HepG2 (cell line): Measurements from ENCODE around the gene TPRX1. TPM values are rescaled to one million over a fixed set of nuclear protein-coding genes. Genes with fewer than 3 reads are reported as not detected.

ENCODE experiments used
- ATAC-seq: fragments of 200-7000 bp; cut with Tn5 transposase; 3 replicates; pipeline ENCODE4 v1.9.1; 2020; ENCODE audit warnings: mild to moderate bottlenecking, moderate library complexity
- BruUV-seq: library from RNA; stranded (reverse); fragments of 400-500 nt; replicated peaks from 2 replicates; lab custom pipeline; 2021; lab: Mats Ljungman, UMichigan
- CTCF ChIA-PET: fragments of 300-600 bp; formaldehyde crosslinking; extraction: SDS; loops from one replicate; lab custom pipeline; 2021; ENCODE audit warnings: low total read pairs, inconsistent platforms, low intra/inter-chr PET ratio; lab: Yijun Ruan, JAX
- POLR2A ChIA-PET: fragments of 350-600 bp; sonication (Branson Sonifier 250); formaldehyde crosslinking; loops from one replicate; lab custom pipeline; 2020; ENCODE audit warnings: antibody characterized with exemption, inconsistent platforms; lab: Yijun Ruan, JAX
- DNase-seq: peaks from one replicate; pipeline ENCODE4 v3.0.0-alpha.2; 2015; ENCODE audit warnings: low spot score
- FAIRE-seq: peaks from 3 replicates; lab custom pipeline; 2011; peaks lifted over from hg19 to GRCh38; lab: Jason Lieb, UNC
- H2AFZ ChIP-seq: one replicate; pipeline ENCODE4 v1.6.1; 2011; ENCODE audit warnings: low read length, inconsistent platforms
- H3K27ac ChIP-seq: fragments of 300-600 bp; 3 replicates; pipeline ENCODE4 v1.8.0; 2011; ENCODE audit warnings: mixed run types, mild to moderate bottlenecking, mixed read lengths, low read length, inconsistent platforms; ENCODE audit not compliant: insufficient read depth; ENCODE audit errors: extremely low read length
- H3K27me3 ChIP-seq, 2 experiments: fragments of 200-600 bp in 1 of 2; 2 replicates in 1 of 2; 3 replicates in 1 of 2; pipeline versions ENCODE4 v1.6.0 to v1.8.0; 2011; ENCODE audit warnings: low read length in 2 of 2, mild to moderate bottlenecking in 2 of 2, moderate library complexity in 2 of 2, inconsistent platforms in 1 of 2; ENCODE audit not compliant: insufficient read depth in 2 of 2, control insufficient read depth in 1 of 2
- H3K36me3 ChIP-seq, 2 experiments: fragments of 200-600 bp in 1 of 2; replicated peaks in 1 of 2; 2 replicates in 1 of 2; 3 replicates in 1 of 2; pipeline versions ENCODE4 v1.5.1 to v1.8.0; 2011; ENCODE audit warnings: low read length in 2 of 2, inconsistent platforms in 1 of 2; ENCODE audit not compliant: insufficient read depth in 2 of 2, control insufficient read depth in 1 of 2
- H3K4me1 ChIP-seq: 2 replicates; pipeline ENCODE4 v1.5.1; 2012; ENCODE audit warnings: low read length, inconsistent platforms; ENCODE audit not compliant: insufficient read depth
- H3K4me2 ChIP-seq: 2 replicates; pipeline ENCODE4 v1.6.0; 2011; ENCODE audit warnings: low read depth, low read length, inconsistent platforms
- H3K4me3 ChIP-seq, 3 experiments: fragments of 200-600 bp in 1 of 3; sonication (generic), shearing (Covaris generic) in 1 of 3; replicated peaks in 1 of 3; 2 replicates each; pipeline ENCODE4 v1.5.1; 2011 to 2016; ENCODE audit warnings: low read length in 3 of 3, inconsistent platforms in 2 of 3, low read depth in 2 of 3, mild to moderate bottlenecking in 2 of 3, control low read depth in 1 of 3, mixed read lengths in 1 of 3; ENCODE audit not compliant: insufficient read depth in 1 of 3
- H3K79me2 ChIP-seq: one replicate; pipeline ENCODE4 v1.6.1; 2011; ENCODE audit warnings: low read length, inconsistent platforms; ENCODE audit not compliant: insufficient read depth
- H3K9ac ChIP-seq: 2 replicates; pipeline ENCODE4 v1.6.0; 2011; ENCODE audit warnings: mild to moderate bottlenecking, low read depth, low read length, inconsistent platforms; ENCODE audit not compliant: insufficient read depth
- H3K9me3 ChIP-seq: 2 replicates; pipeline ENCODE4 v1.5.1; 2012; ENCODE audit warnings: mild to moderate bottlenecking, low read length
- H4K20me1 ChIP-seq: 2 replicates; pipeline ENCODE4 v1.6.0; 2011; ENCODE audit warnings: inconsistent platforms, mild to moderate bottlenecking, low read length, moderate library complexity; ENCODE audit not compliant: insufficient read depth
- AHDC1 ChIP-seq: sonication (generic); formaldehyde crosslinking; IDR thresholded peaks from 2 replicates; pipeline ENCODE4 v1.5.1; 2020; ENCODE audit warnings: mild to moderate bottlenecking, missing genetic modification reagents, borderline replicate concordance
- EHMT2 ChIP-seq: fragments of 200-600 bp; sonication (generic); IDR thresholded peaks from 2 replicates; pipeline ENCODE4 v1.7.0; 2017; ENCODE audit warnings: antibody characterized with exemption, low read depth, low read length, borderline replicate concordance
- ELF3 ChIP-seq: IDR thresholded peaks from 2 replicates; pipeline ENCODE4 v1.6.1; 2016; ENCODE audit warnings: missing genetic modification reagents, missing compliant biosample characterization
- FOXK2 ChIP-seq: fragments of 450-650 bp; IDR thresholded peaks from 2 replicates; pipeline ENCODE4 v1.6.1; 2016
- PAXIP1 ChIP-seq: sonication (generic); formaldehyde crosslinking; conservative IDR thresholded peaks from 2 replicates; pipeline ENCODE4 v1.4.0; 2020; ENCODE audit warnings: mild to moderate bottlenecking, missing genetic modification reagents, moderate library complexity
- RBM22 ChIP-seq: fragments of 200-400 bp; formaldehyde crosslinking; optimal IDR thresholded peaks from 2 replicates; pipeline ENCODE3; 2017; ENCODE audit warnings: mild to moderate bottlenecking, low read length, moderate library complexity
- TBX2 ChIP-seq: sonication (generic); formaldehyde crosslinking; IDR thresholded peaks from 2 replicates; pipeline ENCODE4 v1.5.0; 2020; ENCODE audit warnings: missing genetic modification reagents, mild to moderate bottlenecking, borderline replicate concordance
- ZNF770 ChIP-seq: sonication (generic); formaldehyde crosslinking; IDR thresholded peaks from 2 replicates; pipeline ENCODE4 v1.5.0; 2020; ENCODE audit warnings: mild to moderate bottlenecking, missing genetic modification reagents
- WGBS: methylation state at CpG from one replicate; pipeline ENCODE4 v1.1.6; 2017; ENCODE audit warnings: low lambda C conversion rate; 5-methylcytosine and 5-hydroxymethylcytosine counted together
- in situ Hi-C: cut with HindIII; loops from 2 replicates; pipeline ENCODE4 v1.10.0; 2017; ENCODE audit warnings: low pct_unique_long_range_greater_than_20kb; ENCODE audit not compliant: extremely low pct_ligation_motif_present
- intact Hi-C: fragments of 100-400 bp; cut with micrococcal nuclease; formaldehyde crosslinking; loops from one replicate; pipeline ENCODE4 v1.10.0; 2022; ENCODE audit not compliant: unreplicated experiment
- polyA plus RNA-seq, 8 experiments: library from polyadenylated mRNA; depleted of rRNA in 3 of 8; stranded (reverse) in 7 of 8; unstranded in 1 of 8; fragments of >200 nt; fragmentation: Illumina TruSeq in 4 of 8; extraction: Trizol in 4 of 8; gene quantifications; 2 replicates each; pipeline versions ENCODE4 v1.2.1 to v1.2.3, GENCODE V29; 2011 to 2016; ENCODE audit warnings: low read depth in 4 of 8, missing spikeins in 1 of 8, mixed read lengths in 1 of 8; ENCODE audit not compliant: insufficient read depth in 1 of 8
- total RNA-seq, 5 experiments: library from RNA; depleted of rRNA; stranded (reverse); fragments of >200 nt; fragmentation: Illumina TruSeq; extraction: Trizol; gene quantifications; 2 replicates each; pipeline ENCODE4 v1.2.3, GENCODE V29; 2016; ENCODE audit warnings: low read depth in 1 of 5

Gene TPRX1
- total and polyA plus RNA-seq, 2 of the 13 experiments (the other 11 are each of a cell fraction or from before 2014, with no cell fraction given) = not detected

- peak; percentile 55; the same call in 1 of the 2 replicates for TF ChIP-seq ZNF770
Observed at GRCh38 chr19:47777245-47778048, 26.9 kb downstream of the TPRX1 start (continued).

- in situ Hi-C loops (no loop called here), intact Hi-C loops (no loop called here)
- H3K4me3 ChIP-seq = no peak overlapping the region
- H4K20me1 ChIP-seq = no peaks in the 10 kb centered on the region
- ChIA-PET CTCF (no interaction called here), POLR2A (no interaction called here)
- no peak overlapping the region for H2AFZ ChIP-seq
- H3K9me3 ChIP-seq = no peaks in the 10 kb centered on the region
- DNase-seq (peak; percentile 77), ATAC-seq (peak; percentile 24; the same call in 2 of the 3 replicates), FAIRE-seq (peak; percentile 12)
- peak overlapping the region; percentile 43 for H3K4me2 ChIP-seq
- peaks cover 54% of the 10 kb centered on the region for H3K4me1 ChIP-seq
- H3K27ac ChIP-seq = peak overlapping the region; percentile 66
- peaks cover 0 to 10% of the 10 kb centered on the region in 2 experiments; a peak in 3 of 5 replicates for H3K36me3 ChIP-seq
- WGBS = 5% methylated on average over 4 of the region's 4 CpGs
- BruUV-seq = no TSS peak
- H3K79me2 ChIP-seq = peaks cover 18% of the 10 kb centered on the region
- peak overlapping the region; percentile 47 for H3K9ac ChIP-seq
- H3K27me3 ChIP-seq = no peaks in the 10 kb centered on the region; a peak in 1 of 5 replicates
- no peak for TF ChIP-seq AHDC1 (CRISPR knock-in tag)
- peak; percentile 66 for TF ChIP-seq ELF3 (CRISPR knock-in tag)
- no peak for TF ChIP-seq RBM22
- TF ChIP-seq FOXK2 = 0 out of 2 replicates have a peak, but pooled peaks have one; percentile 15
- TF ChIP-seq EHMT2 = 0 out of 2 replicates have a peak, but pooled peaks have one; percentile 41
- TF ChIP-seq TBX2 = peak; percentile 23; the same call in 1 of the 2 replicates
- TF ChIP-seq PAXIP1 = 0 out of 2 replicates have a peak, but pooled peaks have one; percentile 23
Observed at GRCh38 chr19:47776568-47776967, 27.8 kb downstream of the TPRX1 start.
